Heart left ventricle (tissue), 16 donors: Measurements from ENCODE around the gene SCLY. TPM values are rescaled to one million over a fixed set of nuclear protein-coding genes. Genes with fewer than 3 reads are reported as not detected.

Experiments
- ATAC-seq, 4 donors: fragments of 200-7000 bp; cut with Tn5 transposase; one replicate each; pipeline ENCODE4 v1.9.1; 2020 to 2022; ENCODE audit warnings: moderate library complexity in 4 of 4, mild to moderate bottlenecking in 3 of 4, moderate number of reproducible peaks in 1 of 4
- DNase-seq, 5 donors: peaks; one replicate each; pipeline ENCODE4 v3.0.0-alpha.2; 2020
- H3K27ac ChIP-seq, 12 donors: fragments of 200-600 bp; sonication (generic) in 4 of 12; one replicate each; pipeline versions ENCODE4 v1.5.0 to v1.8.0; 2016 to 2022; ENCODE audit warnings: mild to moderate bottlenecking in 2 of 12
- H3K27me3 ChIP-seq, 9 donors: fragments of 200-600 bp; sonication (generic) in 2 of 9; one replicate each; pipeline versions ENCODE4 v1.5.1 to v1.8.0; 2016 to 2022; ENCODE audit warnings: mild to moderate bottlenecking in 3 of 9
- H3K36me3 ChIP-seq, 9 donors: fragments of 200-600 bp; sonication (generic) in 2 of 9; one replicate each; pipeline versions ENCODE4 v1.5.0 to v1.8.0; 2018 to 2022; ENCODE audit warnings: mild to moderate bottlenecking in 2 of 9
- H3K4me1 ChIP-seq, 12 donors: fragments of 200-600 bp; sonication (generic) in 4 of 12; one replicate each; pipeline versions ENCODE4 v1.5.0 to v1.8.0; 2016 to 2022; ENCODE audit warnings: mild to moderate bottlenecking in 3 of 12
- H3K4me3 ChIP-seq, 12 donors: fragments of 200-600 bp; sonication (generic) in 4 of 12; one replicate each; pipeline versions ENCODE4 v1.5.0 to v1.8.0; 2017 to 2022; ENCODE audit warnings: mild to moderate bottlenecking in 9 of 12, moderate library complexity in 4 of 12
- H3K9me3 ChIP-seq, 12 donors: fragments of 200-600 bp; sonication (generic) in 4 of 12; one replicate each; pipeline versions ENCODE4 v1.5.0 to v1.8.0; 2016 to 2022; ENCODE audit warnings: mild to moderate bottlenecking in 1 of 12
- CTCF ChIP-seq, 12 donors: fragments of 200-600 bp; sonication (generic) in 4 of 12; IDR thresholded peaks; one replicate each; pipeline versions ENCODE4 v1.5.0 to v1.8.0; 2018 to 2022; ENCODE audit warnings: antibody characterized with exemption in 12 of 12, mild to moderate bottlenecking in 5 of 12
- POLR2A ChIP-seq, 2 donors: fragments of 450-650 bp; IDR thresholded peaks; one replicate each; pipeline ENCODE4 v1.6.1; 2017; ENCODE audit warnings: antibody characterized with exemption in 2 of 2, mild to moderate bottlenecking in 2 of 2, moderate library complexity in 2 of 2
- WGBS, 4 donors: extraction: QIAGEN DNeasy Blood & Tissue Kit in 2 of 4; methylation state at CpG; one replicate each; pipeline versions ENCODE4 v1.1.5 to v1.1.7; 2013 to 2018; 5-methylcytosine and 5-hydroxymethylcytosine counted together
- intact Hi-C, 10 donors: fragments of 100-400 bp; cut with DNase I; formaldehyde crosslinking; loops; one replicate each; pipeline versions ENCODE4 v1.11.1 to v1.14.2; 2022
- polyA plus RNA-seq, 2 donors: library from polyadenylated mRNA; stranded (reverse); fragments of 200-250 nt; gene quantifications; one replicate each; pipeline ENCODE4 v1.2.3, GENCODE V29; 2013
- total RNA-seq, 9 donors: library from RNA; depleted of rRNA in 2 of 9; stranded (reverse); fragments of >200 nt in 2 of 9; fragmentation: NEBNext Ultra II Directional in 3 of 9; extraction: Animal tissue kit (Norgen Biotek cat#: 25700) in 3 of 9; gene quantifications; one replicate each; pipeline versions ENCODE4 v1.1.0 to v1.2.4, GENCODE V29; 2016 to 2023
- donor health status: ischemic (EF 13 %, LVEDD 7.1; RV severe dilation, severe dysfunction).
- donor health status: healthy with polysubstance abuse.
- donor health status: DM: no; HTN: yes; CAD: no.
- donor health status: DM: no; HTN: no; CAD: no.
- donor health status: ischemic (EF 25% LVEDD 6.9; RV normal size, moderate dysfunction).
- donor health status: ischemic (EF 25% LVEDD 5.7; RV mildly dilated, moderate dysfunction).
- donor health status: healthy.
- donor health status: DM: yes; HTN: yes; CAD: no.
- donor health status: ischemic (EF 35%, LVEDD 5.7; RV mildly dilated, moderate dysfunction).
- donor health status: nonischemic (EF 11% LVEDD 7.7; RV severe dilation, severe dysfunction).
- donor health status: DM: yes; HTN: yes; CAD: no.
- donor health status: PGD.
- donor health status: ischemic (EF 29% LVEDD 5.4; RV normal size, mild dysfunction).
- donor health status: nonischemic (EF 23%, LVEDD 6.1; RV moderate dilation, normal function).

Gene SCLY
- total and polyA plus RNA-seq, 11 donors: 6.9 to 21.2 (median 10.6) TPM

GRCh38 chr2:238016526-238016925, 44.3 kb upstream of the SCLY start:
- Histone ChIP-seq H3K27me3 (no peaks in the 10 kb centered on the region), H3K9me3 (no peaks in the 10 kb centered on the region), H3K27ac (no peak overlapping the region), H3K4me3 (no peak overlapping the region), H3K4me1 (peaks cover 0 to 5% (median 0%) of the 10 kb centered on the region in 12 donors), H3K36me3 (peaks cover 0 to 43% (median 17%) of the 10 kb centered on the region in 9 donors)
- no peak for DNase-seq
- intact Hi-C loops: loop anchor here in 1 of 10 donors (5.0 kb wide), 1 partner anchor 159 kb away; the partner anchor contains the start of gene RAMP1
- ATAC-seq: peak in 2 of 4 donors; percentile 29 to 30
- WGBS, 4 donors: 84 to 94% (median 93%) methylated on average over 8 of the region's 8 CpGs
- TF ChIP-seq POLR2A (IDR thresholded peaks at IDR 0.05) (no peak), CTCF (IDR thresholded peaks at IDR 0.05) (no peak)

GRCh38 chr2:238019962-238020361, 40.8 kb upstream of the SCLY start:
- Histone ChIP-seq H3K36me3 (peaks cover 0 to 36% (median 17%) of the 10 kb centered on the region in 9 donors), H3K27ac (no peak overlapping the region), H3K27me3 (no peaks in the 10 kb centered on the region), H3K9me3 (no peaks in the 10 kb centered on the region), H3K4me3 (no peak overlapping the region), H3K4me1 (peaks cover 0 to 7% (median 0%) of the 10 kb centered on the region in 12 donors)
- WGBS, 4 donors: 85 to 97% (median 90%) methylated on average over 2 of the region's 2 CpGs
- no peak for ATAC-seq
- TF ChIP-seq POLR2A (IDR thresholded peaks at IDR 0.05): no peak
- TF ChIP-seq CTCF (IDR thresholded peaks at IDR 0.05): no peak
- intact Hi-C loops: loop anchor here in 1 of 10 donors (5.0 kb wide), 1 partner anchor 163 kb away; the partner anchor contains the start of gene RAMP1
- no peak for DNase-seq

- Histone ChIP-seq H3K4me1 (peaks cover 0 to 7% (median 0%) of the 10 kb centered on the region in 12 donors), H3K36me3 (peaks cover 0 to 44% (median 22%) of the 10 kb centered on the region in 9 donors), H3K9me3 (no peaks in the 10 kb centered on the region), H3K27me3 (no peaks in the 10 kb centered on the region), H3K4me3 (no peak overlapping the region), H3K27ac (no peak overlapping the region)
- DNase-seq: no peak
- 79 to 85% (median 82%) methylated on average over 9 of the region's 9 CpGs for WGBS, 4 donors
- peak in 1 of 4 donors; percentile 11 for ATAC-seq
- TF ChIP-seq POLR2A (IDR thresholded peaks at IDR 0.05) (no peak), CTCF (IDR thresholded peaks at IDR 0.05) (no peak)
- intact Hi-C loops: no loop called here
Measured at GRCh38 chr2:238020816-238021215, 40.0 kb upstream of the SCLY start.

- no peak for TF ChIP-seq POLR2A (IDR thresholded peaks at IDR 0.05)
- no peak for TF ChIP-seq CTCF (IDR thresholded peaks at IDR 0.05)
- Histone ChIP-seq H3K4me1 (peaks cover 0 to 7% (median 0%) of the 10 kb centered on the region in 12 donors), H3K9me3 (no peaks in the 10 kb centered on the region), H3K27ac (no peak overlapping the region), H3K4me3 (no peak overlapping the region), H3K27me3 (no peaks in the 10 kb centered on the region), H3K36me3 (peaks cover 0 to 50% (median 26%) of the 10 kb centered on the region in 9 donors)
- no peak for ATAC-seq
- intact Hi-C loops: no loop called here
- DNase-seq: no peak
- WGBS, 4 donors: 90 to 95% (median 92%) methylated on average over 4 of the region's 4 CpGs
Measured at GRCh38 chr2:238021327-238021726, 39.5 kb upstream of the SCLY start.
